Measurements from ENCODE around the gene FAM168A. TPM values are rescaled to one million over a fixed set of nuclear protein-coding genes. Genes with fewer than 3 reads are reported as not detected.

FAM168A gene
- total RNA-seq, 2 donors from 2014 or later = 34.0 to 36.0 TPM

GRCh38 chr11:73397468-73398131, 200.3 kb downstream of the FAM168A start:
- no peak overlapping the region for H3K4me3 ChIP-seq
- TF ChIP-seq CTCF (IDR thresholded peaks at IDR 0.05) = no peak
- DNase-seq (ENCODE audit: low spot score) (no peak), ATAC-seq (ENCODE audit: insufficient number of reproducible peaks, low FRiP score, low read depth) (no peak)
- no peak overlapping the region for H3K27ac ChIP-seq
- peaks cover 3 to 15% of the 10 kb centered on the region in 2 donors for H3K4me1 ChIP-seq (ENCODE audit: control insufficient read depth in 1 of 2, low read depth in 2 of 2)
- H3K27me3 ChIP-seq (replicated peaks; ENCODE audit: insufficient read depth) = no peaks in the 10 kb centered on the region
- no peaks in the 10 kb centered on the region for H3K36me3 ChIP-seq
- no peaks in the 10 kb centered on the region for H3K9me3 ChIP-seq

GRCh38 chr11:73396985-73397384, 200.9 kb downstream of the FAM168A start:
- Histone ChIP-seq H3K4me1 (ENCODE audit: control insufficient read depth in 1 of 2, low read depth in 2 of 2) (peaks cover 3 to 15% of the 10 kb centered on the region in 2 donors), H3K27me3 (replicated peaks; ENCODE audit: insufficient read depth) (no peaks in the 10 kb centered on the region), H3K9me3 (no peaks in the 10 kb centered on the region), H3K27ac (no peak overlapping the region), H3K4me3 (no peak overlapping the region), H3K36me3 (no peaks in the 10 kb centered on the region)
- DNase-seq (ENCODE audit: low spot score) = no peak
- no peak for TF ChIP-seq CTCF (IDR thresholded peaks at IDR 0.05)
- no peak for ATAC-seq (ENCODE audit: insufficient number of reproducible peaks, low FRiP score, low read depth)

GRCh38 chr11:73396251-73396930, 201.5 kb downstream of the FAM168A start:
- no peak for ATAC-seq (ENCODE audit: insufficient number of reproducible peaks, low FRiP score, low read depth)
- Histone ChIP-seq H3K4me3 (no peak overlapping the region), H3K27ac (no peak overlapping the region), H3K9me3 (no peaks in the 10 kb centered on the region), H3K27me3 (replicated peaks; ENCODE audit: insufficient read depth) (no peaks in the 10 kb centered on the region), H3K4me1 (ENCODE audit: control insufficient read depth in 1 of 2, low read depth in 2 of 2) (peaks cover 3 to 15% of the 10 kb centered on the region in 2 donors), H3K36me3 (no peaks in the 10 kb centered on the region)
- DNase-seq (ENCODE audit: low spot score) = no peak
- TF ChIP-seq CTCF (IDR thresholded peaks at IDR 0.05) = no peak

- Histone ChIP-seq H3K9me3 (no peaks in the 10 kb centered on the region), H3K4me1 (ENCODE audit: control insufficient read depth in 1 of 2, low read depth in 2 of 2) (peaks cover 3 to 15% of the 10 kb centered on the region in 2 donors), H3K36me3 (no peaks in the 10 kb centered on the region), H3K27me3 (replicated peaks; ENCODE audit: insufficient read depth) (no peaks in the 10 kb centered on the region), H3K27ac (no peak overlapping the region), H3K4me3 (no peak overlapping the region)
- DNase-seq (ENCODE audit: low spot score) (no peak), ATAC-seq (ENCODE audit: insufficient number of reproducible peaks, low FRiP score, low read depth) (no peak)
- TF ChIP-seq CTCF (IDR thresholded peaks at IDR 0.05) = no peak
Measured at GRCh38 chr11:73395297-73396208, 202.4 kb downstream of the FAM168A start.
